Measurements from ENCODE around the gene ANKMY1. TPM values are rescaled to one million over a fixed set of nuclear protein-coding genes. Genes with fewer than 3 reads are reported as not detected.

Gene ANKMY1
- polyA plus RNA-seq (ENCODE audit: insufficient read length in 4 of 4) = 10 to 100 TPM in 3 of 4 donors, 1 to 10 TPM in 1; 9.6 to 14.5 (median 10.9) TPM

DNA sequence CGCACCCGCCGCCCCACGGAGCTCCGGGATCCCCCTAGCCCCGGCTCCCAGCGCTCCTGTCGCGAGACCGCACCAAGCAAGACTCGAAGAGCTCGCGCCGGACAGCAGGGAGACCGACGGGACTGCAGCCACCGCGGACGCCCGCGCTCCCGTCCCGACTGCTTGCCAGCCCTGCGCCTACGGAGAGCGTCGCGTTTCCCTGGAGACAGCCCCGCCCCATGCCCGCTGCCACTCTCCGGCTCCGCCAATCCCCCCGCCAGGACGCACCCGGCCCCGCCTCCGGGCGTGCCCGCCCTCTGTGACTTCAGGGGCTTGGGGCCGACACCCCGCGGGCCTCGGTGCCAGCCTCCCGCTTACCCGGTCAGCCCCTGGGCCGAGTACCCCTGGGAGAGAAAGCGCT is at the start of gene ANKMY1:
Gene ANKMY1 (minus strand): TSS at position 181 of the 400 bp plus-strand sequence. CDS start 653 bp downstream, outside the sequence.
- DNase-seq (ENCODE audit: low read depth in 4 of 4, low spot score in 3 of 4) = no peak

DNA sequence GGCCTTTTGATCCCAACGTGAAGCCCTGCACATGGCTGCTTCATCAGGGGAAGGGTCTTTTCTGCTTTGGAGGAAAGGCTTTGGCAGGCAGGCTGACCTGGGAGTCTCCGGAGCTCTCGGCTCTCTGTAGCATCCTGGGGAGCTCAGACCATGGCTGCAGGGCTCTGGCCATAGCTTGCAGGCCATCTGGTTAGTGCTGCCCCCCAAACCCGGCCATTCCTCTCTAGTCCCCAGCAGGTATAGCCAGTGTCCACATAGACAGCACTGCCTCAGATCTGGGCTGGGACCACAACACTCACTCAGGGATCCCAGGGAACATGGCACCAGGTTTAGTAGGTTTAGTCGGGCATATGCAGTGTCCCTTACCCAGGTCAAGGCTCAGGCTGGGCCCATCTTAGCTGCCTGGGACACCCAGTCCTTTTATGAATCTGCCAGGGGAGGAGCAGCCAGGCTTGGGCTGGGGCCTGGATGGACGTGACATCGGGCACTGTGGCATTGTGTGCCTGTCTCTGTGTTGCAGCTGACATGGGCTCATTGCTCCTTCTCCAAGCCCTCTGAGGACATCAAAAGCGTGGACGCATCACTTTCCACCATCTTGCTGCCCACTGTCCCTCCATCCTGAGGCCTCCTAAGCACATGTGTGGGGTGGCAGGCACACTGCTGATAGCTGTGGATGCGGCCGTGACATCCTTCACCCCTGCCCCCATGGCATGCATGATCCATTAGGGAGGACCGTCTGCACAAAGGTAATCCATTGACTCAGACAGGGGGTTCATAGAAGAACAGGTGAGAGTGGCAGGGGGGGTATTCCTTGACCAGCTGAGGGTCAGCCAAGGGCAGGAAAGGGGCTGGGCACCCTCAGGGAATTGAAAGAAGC is 48.3 kb upstream of the ANKMY1 start:
- no peak for DNase-seq (ENCODE audit: low read depth in 4 of 4, low spot score in 3 of 4)

DNA sequence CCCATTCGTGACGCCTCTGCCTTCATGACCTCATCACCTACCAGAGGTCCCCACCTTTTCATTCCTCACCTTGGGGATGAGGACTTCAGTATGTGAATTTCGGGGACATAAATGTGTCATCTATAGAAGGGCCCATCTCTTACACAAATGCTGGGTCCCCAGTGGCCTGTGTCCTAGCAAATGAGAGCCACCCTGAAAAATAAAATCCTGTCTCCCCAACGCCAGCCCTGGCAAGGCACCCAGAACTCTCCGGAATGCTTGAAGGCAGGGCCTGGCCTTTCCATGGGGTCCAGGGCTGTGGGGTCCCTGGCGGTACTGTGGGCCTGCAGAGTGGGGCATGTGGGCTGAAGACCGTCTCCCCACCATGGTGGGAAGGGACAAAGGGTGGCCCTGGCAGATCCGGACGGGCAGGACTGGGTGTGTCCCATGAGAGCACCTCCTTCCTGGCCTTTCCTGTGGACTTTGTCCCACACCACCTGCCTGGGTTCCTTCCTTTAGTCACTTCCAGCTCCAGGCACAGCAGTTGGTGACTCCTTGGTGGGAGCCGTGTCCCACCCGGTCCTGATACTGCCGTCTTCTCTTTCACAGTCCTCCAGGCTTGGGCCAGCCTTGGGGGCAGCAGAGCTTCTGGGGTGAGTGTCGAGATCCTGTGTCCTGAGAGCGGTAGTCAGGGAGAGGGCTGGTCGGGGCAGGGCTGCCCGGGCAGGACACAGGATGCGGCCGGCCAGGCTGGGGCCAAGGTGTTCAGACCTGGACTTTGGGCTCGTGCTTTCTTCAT is 47.3 kb upstream of the ANKMY1 start:
- no peak for DNase-seq (ENCODE audit: low read depth in 4 of 4, low spot score in 3 of 4)

DNA sequence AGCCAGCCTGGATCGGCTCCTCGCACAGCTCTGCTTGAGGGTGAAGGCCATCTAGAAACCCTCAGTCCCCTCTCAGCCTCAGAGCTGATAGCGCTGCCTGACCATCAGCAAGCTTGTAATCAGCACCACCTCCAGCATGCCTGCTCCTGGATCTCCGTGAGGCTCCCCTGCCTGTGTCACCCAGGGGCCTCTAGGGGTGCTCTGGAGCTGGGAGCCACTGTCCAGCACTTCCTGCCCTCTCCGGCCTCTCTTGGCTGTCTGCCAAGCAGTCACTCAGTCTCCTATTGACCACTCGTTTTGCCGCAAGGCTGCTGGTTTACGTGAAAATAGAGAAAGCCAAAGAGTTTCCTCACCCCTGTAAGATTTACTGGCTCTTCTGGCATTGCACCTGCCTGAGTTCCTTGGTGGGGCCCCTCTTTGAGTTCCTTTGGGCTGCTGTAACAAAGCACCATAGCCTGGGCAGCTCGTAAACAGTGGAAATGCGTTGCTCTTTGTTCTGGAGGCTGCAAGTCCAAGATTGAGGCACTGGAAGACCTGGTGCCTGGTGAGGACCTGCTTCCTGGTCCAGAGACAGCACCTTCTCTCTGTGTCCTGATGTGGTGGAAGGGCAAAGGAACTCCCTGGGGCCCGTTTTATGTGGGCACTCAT is 46.6 kb upstream of the ANKMY1 start:
- DNase-seq (ENCODE audit: low read depth in 4 of 4, low spot score in 3 of 4) = peak; percentile 49 to 69 (median 56)

- DNase-seq (ENCODE audit: low read depth in 4 of 4, low spot score in 3 of 4) = no peak
These were observed 46.1 kb upstream of the ANKMY1 start for GRCh38 chr2:240603846-240604245.

- DNase-seq (ENCODE audit: low read depth in 4 of 4, low spot score in 3 of 4) = no peak
These were observed 45.5 kb upstream of the ANKMY1 start for GRCh38 chr2:240603081-240603835.

DNA sequence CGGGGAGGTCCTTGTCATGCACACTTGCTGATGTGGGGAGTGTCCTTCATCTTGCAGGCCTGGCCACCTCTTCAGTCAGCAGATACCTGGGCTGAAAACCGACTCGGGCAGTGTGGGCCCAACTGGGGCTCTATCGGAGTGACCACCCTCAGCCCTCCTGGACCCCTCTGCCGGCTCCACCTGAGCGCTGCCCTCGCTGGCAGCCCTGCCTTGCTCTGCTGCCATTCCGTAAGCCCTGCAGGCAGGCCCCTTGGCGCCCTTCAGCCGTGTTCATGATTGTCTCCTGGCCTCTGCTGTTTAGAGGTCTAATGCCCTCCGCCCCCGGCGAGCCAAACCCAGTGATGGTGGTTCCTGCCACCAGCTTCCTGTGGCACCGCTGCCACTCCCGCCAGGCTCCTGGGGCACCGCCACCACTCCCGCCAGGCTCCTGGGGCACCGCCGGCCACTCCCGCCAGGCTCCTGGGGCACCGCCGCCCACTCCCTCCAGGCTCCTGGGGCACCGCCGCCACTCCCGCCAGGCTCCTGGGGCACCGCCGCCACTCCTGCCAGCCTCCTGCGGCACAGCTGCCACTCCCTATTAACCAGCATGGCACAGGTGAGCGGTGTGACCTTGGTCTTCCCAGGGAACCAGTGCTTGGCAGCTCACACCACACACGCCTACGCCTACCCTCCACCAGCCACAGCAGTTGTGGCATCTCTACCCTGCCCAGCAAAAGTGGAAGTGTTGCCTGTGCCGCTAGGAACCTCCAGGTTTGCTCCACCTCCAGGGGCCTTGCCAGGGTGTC is 44.7 kb upstream of the ANKMY1 start:
- DNase-seq (ENCODE audit: low read depth in 4 of 4, low spot score in 3 of 4) = no peak

- no peak for DNase-seq (ENCODE audit: low read depth in 4 of 4, low spot score in 3 of 4)
These were observed 44.0 kb upstream of the ANKMY1 start for GRCh38 chr2:240601831-240602160.

DNA sequence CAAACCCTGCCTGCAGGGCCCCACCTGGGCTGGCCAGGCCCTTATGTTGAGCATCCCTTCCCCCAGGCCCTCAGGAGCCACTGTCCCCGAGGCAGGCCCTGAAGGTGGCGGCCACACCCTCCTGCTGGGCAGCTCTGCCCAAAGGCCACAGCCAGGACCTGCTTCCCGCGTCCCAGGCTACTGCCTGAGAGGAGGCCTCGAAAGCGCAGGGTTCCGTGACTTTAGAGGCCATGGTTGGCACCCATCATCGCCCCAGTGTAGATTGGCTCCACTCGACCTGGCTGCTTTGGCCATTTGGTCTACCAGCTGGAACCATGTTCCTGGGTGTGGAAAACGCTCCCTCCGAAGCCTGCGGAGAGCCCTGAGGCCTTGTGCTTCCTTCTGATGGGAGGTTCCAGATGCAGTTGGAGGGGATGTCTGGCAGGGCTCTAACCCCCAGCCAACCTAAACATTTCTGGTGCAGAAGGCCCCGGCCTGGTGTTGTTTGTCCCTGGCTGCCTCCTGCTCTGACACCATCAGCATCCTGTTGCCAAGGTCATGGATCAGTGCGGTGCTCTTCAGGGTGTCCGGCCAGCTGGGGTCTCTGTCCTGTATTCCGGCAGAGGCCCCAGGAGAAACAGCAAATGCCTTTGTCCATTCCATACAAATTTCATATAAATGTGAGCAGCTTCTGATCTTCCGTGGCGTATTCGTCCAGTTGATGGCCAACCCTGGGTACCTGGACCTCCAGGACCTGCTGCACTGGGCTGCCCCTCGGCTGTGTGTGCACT is 43.5 kb upstream of the ANKMY1 start:
- DNase-seq (ENCODE audit: low read depth in 4 of 4, low spot score in 3 of 4) = no peak

DNA sequence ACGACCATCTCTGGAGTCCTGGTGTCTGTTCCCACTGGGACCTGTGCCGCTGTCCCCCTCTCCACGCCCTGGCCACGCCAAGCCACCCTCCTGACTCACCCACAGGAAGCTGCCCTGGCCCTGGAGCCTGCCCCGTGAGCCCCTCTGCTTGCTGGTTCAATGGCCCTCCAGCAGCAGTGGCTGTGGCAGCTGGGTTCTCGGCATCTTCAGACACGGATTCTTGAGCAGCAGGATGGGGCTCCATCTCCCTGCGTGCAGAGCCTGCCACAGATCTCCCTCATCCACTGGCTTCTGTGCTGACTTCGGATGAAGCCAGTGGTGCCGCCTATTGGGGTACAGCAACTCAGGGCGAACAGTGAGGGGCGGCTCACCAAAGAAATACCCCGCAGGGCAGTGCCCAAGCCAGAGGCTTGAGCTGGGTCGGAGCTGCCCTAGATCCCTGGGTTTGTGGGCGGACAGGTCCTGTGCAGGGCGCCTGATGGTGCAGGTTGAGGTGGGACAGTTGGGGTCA is 42.7 kb upstream of the ANKMY1 start:
- no peak for DNase-seq (ENCODE audit: low read depth in 4 of 4, low spot score in 3 of 4)

- DNase-seq (ENCODE audit: low read depth in 4 of 4, low spot score in 3 of 4) = no peak
These were observed 41.4 kb upstream of the ANKMY1 start for GRCh38 chr2:240599141-240599583.

DNA sequence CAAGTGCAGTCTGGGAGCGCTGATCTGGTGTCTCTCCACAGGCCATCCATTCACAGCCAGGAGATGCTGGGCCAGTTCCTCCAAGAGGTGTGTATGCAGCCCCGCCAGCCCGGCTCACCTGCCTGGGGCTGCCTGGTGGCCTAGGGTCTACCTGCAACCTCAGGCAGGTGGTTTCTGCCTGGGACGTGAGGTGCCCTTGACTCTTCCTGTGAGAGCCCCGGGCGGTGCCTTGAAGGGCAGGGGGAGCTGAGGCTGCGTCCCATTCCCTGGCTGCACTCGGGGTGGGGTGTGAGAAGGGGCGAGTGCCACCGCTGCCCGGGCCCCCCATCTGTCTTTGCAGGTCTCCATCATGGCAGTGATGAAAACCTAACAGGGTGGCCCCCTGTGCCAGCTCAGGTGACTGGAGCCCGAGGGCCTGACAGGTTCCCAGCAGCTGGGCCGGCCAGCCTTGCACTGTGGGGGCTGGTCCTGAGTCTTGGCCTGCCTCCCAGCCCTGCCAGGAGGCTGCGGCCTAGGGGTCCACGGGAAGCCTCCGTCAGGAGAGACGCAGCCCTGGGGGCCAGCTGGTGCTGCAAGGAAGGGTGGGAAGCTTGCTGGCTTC is 40.6 kb upstream of the ANKMY1 start:
- no peak for DNase-seq (ENCODE audit: low read depth in 4 of 4, low spot score in 3 of 4)

GRCh38 chr2:240597419-240598181 is 39.8 kb upstream of the ANKMY1 start:
- DNase-seq (ENCODE audit: low read depth in 4 of 4, low spot score in 3 of 4) = no peak

- DNase-seq (ENCODE audit: low read depth in 4 of 4, low spot score in 3 of 4) = no peak
These were observed 39.2 kb upstream of the ANKMY1 start for GRCh38 chr2:240597054-240597418.

DNA sequence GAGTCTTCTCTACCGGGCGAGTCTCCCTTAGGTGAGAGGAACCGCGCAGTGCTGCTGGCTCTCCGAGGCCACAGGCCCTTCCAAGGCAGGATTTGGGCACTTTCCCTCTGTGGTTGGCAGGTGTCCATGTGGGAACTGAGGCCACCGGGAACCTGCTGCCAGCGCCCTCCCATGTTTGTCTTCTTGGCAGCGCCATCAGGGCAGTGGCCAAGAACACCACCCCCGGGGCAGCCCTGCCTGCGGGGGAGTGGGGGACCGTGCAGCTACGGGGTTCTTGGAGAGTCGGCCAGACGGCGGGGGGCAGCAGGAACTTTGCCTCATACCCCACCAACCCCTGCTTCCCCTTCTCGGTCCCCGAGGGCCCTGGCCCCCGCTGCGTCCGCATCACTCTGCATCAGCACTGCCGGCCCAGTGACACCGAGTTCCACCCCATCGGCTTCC is 38.7 kb upstream of the ANKMY1 start:
- DNase-seq (ENCODE audit: low read depth in 4 of 4, low spot score in 3 of 4) = no peak

GRCh38 chr2:240596080-240596460 is 38.3 kb upstream of the ANKMY1 start:
- no peak for DNase-seq (ENCODE audit: low read depth in 4 of 4, low spot score in 3 of 4)

DNA sequence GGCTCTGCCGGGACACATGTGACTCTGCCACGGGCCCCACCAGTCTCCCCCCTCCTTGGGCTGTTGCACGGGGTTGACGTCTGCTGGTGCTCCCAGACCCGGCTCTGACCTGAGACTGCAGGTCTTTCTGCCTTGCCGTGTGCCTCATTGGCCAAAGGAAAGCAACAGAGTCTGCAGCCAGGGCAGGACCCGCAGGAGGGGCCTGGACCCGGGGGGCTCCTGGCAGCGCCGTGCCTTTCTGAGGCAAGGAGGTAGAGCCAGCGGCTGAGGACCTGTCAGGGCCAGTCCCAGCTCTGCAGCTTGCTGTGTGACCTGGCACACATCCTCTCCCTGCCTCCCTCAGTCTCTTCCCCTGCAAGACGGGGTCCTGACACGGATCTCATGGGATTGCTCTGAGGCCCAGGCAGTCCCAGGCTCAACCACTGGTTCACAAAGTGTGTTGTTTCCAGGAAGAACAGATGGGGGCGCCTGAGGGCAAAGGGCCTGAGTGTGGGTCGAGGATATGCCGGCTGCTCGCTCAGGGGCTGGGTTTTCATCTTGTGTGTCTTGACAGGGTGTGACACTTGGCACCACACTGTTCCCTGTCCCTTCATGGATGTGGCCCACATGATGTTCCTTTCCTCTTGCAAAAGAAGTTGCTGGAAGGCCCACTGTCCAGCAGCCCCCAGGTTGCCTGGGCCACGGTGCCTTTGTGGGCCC is 37.7 kb upstream of the ANKMY1 start:
- DNase-seq (ENCODE audit: low read depth in 4 of 4, low spot score in 3 of 4) = no peak

All from right renal pelvis (tissue), 4 donors.